Amniotic stem cell (primary cell): Measurements from ENCODE around the gene KIF2A.

Experiments used
- DNase-seq: peaks from one replicate; lab custom pipeline; 2025; lab: John Stamatoyannopoulos, UW

KIF2A gene

GRCh38 chr5:62305715-62306322 lies at the start of gene KIF2A:
TSS of gene KIF2A (plus strand) at chr5:62306206. CDS start at chr5:62306473, 267 bp downstream.
- peak; percentile 82 for DNase-seq

DNA sequence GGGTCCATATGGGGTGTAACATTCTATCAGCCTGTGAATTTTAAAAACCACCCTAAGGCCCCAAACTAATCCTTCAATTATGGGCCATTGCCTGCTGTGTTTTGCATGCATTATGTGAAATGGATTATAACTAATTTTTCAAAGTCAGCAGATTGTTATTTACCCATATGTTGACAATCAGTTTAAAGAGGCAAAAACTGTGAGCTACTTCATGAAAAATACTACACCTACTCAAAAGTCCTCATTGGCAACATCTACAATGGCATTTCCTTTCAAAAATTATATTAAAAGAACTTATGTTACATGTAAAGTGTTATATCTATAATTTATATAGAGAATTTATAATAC lies 49.0 kb upstream of the KIF2A start:
- no peak for DNase-seq

GRCh38 chr5:62258654-62259053 lies 47.4 kb upstream of the KIF2A start:
- no peak for DNase-seq

GRCh38 chr5:62259699-62260250 lies 46.2 kb upstream of the KIF2A start:
- no peak for DNase-seq

GRCh38 chr5:62260513-62260912 lies 45.5 kb upstream of the KIF2A start:
- no peak for DNase-seq

- no peak for DNase-seq
These were observed 42.6 kb upstream of the KIF2A start for GRCh38 chr5:62263401-62263800.

DNA sequence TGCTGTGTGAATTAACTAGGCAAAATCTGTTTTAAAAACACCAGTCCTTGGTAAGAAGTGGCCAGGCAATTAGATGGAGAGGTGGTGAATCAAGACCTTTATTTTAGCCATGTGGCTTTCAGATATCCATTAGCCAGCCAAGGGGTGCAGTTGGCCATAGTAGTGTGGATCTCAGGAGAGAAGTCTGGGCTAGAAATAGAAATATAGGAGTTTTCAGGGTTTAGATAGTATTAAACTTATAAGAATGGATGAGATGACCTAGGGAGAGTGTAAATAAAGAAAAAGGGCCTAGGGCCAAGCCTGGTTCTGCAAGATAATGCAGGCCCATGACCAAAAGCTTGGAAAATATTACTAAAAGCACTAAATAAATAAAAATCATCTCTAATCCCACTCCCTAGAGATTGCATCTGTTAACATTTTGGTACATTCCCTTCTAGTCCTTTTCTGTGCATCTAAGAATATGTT lies 40.3 kb upstream of the KIF2A start:
- no peak for DNase-seq

DNA sequence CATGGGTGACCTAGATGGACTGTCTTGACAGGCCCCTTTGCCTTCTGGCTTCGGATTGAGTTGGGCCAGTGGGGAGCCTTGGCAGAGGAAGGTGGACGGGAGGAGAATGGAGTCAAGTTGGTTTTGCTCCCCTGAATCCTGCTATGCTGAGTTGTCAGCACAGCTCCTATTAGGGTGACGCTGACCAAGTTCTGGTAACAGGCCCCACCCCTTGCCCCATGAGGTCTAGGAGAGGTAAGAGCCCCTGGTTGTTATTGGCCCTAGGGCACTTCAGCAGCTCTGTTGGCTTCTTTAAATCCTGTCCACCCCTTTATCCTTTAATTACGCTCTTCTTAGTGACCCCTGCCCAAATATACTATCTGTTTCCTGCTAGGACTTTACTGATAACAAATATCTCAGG lies 39.4 kb upstream of the KIF2A start:
- DNase-seq = no peak

DNA sequence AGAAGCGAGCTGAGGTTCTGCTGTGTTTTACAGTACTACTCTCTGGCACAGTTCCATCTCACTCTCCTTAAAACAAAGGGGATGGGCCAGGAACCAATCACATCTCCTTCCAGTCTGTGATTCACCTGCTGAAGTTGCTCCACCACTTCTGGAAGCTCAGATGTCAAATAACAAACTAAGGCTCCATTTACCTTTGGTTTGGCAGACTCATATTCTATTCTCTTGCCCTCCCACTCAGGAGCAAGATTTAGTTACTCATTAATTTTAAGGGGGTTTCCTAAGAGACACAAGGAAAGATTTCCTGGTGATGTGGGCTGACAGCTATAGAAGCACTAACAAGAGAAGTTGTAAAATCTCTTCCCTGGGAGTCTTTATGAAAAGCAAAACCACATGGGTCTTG lies 37.8 kb upstream of the KIF2A start:
- no peak for DNase-seq

GRCh38 chr5:62268792-62269191 lies 37.2 kb upstream of the KIF2A start:
- DNase-seq = no peak

GRCh38 chr5:62271370-62271769 lies 34.6 kb upstream of the KIF2A start:
- no peak for DNase-seq

GRCh38 chr5:62271870-62272269 lies 34.1 kb upstream of the KIF2A start:
- DNase-seq = no peak

DNA sequence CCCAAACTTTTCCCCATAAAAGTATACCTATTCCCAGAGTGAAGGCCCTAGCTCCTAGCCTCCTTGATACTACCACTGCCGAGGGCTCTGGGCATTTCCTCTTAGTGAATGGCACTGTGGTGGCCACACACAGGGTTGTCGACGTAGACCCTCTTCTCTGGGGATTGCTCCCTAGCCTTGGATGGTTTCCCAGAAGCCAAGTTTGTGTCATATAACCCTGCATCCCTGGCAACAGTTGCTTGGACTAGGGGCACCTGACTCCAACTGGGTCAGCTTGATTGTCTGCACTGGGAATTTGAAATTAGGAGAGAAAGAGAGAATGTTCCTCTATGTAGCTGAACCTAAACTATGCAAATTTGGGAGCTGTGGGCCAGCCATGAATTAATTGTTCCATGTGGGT lies 32.3 kb upstream of the KIF2A start:
- no peak for DNase-seq

DNA sequence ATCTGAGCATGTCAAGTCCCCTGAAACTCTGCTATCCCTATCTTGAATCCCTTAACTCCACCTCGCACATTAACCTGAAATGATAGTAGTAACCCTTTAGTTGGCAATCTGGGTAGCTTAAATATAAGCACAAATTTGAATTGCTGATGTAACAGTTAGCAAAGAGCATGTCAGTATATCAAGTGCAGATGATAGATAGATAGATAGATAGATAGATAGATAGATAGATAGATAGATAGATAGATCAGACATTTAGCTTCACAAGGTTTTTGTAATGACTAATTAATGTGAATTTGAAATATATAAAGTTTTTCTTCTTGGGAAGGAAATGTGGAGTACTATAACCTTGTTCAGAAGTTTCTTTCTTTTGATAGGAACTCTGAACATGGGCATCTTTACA lies 30.4 kb upstream of the KIF2A start:
- no peak for DNase-seq

- no peak for DNase-seq
These were observed 24.6 kb upstream of the KIF2A start for GRCh38 chr5:62281411-62281810.

DNA sequence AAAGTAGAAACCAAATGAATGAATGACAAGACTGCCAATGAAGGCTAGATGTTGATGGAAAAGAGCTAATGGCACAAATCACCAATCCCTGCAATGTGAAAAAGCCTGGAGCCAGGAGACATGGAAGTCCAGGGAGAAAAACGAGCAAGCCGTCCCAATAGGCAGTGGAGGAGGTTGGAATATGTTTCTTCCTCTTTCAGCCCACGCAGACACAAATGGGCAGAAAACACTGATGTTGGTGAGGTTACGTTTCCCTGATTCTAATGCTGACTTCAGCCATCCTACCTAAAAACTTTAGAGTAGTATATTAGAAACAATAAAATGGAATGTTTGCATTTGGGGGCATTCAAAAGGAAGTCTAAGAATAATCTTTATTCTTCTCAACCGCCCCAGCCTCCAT lies 23.9 kb upstream of the KIF2A start:
- DNase-seq = no peak

- no peak for DNase-seq
These were observed 23.0 kb upstream of the KIF2A start for GRCh38 chr5:62283005-62283404.

GRCh38 chr5:62283861-62284260 lies 22.1 kb upstream of the KIF2A start:
- no peak for DNase-seq

DNA sequence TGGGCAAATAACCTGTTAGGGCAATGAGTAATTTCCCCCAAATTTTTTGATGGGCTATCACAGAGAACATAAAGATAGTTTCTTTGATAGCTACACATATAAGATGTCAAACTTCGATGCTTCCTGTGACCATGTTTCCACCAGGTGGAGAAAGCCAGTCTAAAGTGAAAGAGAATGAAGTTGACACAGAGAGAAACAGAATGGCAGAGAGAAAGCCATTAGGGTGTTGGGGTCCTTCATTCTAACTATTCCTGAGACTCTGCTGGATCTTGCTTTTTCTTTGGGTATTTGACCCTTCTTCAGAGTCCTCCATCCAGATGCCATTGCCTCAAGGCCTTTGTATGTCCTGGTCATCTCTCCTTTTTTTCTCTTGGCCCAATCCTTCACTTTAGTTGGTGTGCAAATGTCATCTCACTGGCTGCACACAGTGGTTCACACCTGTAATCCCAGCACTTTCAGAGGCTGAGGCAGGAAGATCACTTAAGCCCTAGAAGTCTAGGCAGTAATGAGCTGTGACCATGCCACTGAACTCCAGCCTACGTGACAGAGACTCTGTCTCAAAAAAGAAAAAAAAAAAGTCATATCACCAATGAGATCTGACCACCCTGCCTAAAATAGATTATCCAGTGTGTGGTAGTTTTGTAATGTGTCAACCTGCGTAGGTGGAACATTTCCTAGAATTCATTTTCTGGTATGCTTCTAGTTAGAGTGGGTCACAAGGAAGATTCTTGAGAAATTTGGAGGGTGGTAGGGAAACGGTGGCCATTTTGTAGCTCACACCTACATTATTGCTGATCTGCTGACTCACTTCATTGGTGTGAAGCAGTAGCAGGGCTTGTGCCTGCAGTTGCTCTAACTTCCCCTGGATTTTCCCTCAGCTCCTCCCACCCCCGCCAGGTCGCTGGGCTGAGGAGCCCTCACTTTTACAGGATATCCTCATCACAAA lies 20.8 kb upstream of the KIF2A start:
- no peak for DNase-seq

DNA sequence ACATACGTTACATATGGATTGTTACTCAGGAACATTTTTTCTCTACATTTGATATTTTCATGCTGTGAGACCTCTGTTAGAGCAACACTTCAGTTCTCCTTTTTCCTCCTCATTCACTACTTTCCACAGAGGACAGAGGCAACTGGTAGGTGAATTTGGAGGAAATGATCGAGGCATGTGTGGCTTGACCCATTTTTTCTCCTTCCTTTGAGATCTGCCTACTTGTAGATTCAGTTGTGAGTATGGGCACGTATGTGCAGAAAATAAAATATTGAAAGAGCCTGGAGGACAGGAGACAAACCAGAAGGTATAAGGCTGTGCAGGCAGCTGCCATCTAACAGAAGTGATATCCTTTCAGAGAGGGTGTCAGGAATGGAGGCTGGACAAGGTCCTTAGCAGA lies 19.2 kb upstream of the KIF2A start:
- no peak for DNase-seq

DNA sequence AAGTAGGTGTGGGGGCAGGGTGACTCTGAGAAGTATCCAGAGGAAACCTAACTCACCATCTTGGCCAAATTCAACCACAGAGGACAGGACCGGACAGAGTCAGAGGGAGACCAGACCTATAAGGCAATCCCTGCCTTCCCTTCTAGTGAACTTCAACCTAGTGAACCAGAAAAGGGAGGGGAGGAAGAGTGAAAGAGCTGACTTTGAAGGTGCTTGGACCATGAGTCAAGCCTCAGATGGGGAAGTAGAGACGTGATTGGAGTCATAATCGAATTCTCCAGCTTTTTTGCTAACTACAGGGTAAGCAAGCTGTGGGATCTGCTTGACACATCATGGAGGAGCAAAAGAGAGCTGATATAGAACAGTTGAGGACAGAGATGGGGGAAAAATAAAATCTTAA lies 18.8 kb upstream of the KIF2A start:
- no peak for DNase-seq

GRCh38 chr5:62288118-62288517 lies 17.9 kb upstream of the KIF2A start:
- DNase-seq = no peak

DNA sequence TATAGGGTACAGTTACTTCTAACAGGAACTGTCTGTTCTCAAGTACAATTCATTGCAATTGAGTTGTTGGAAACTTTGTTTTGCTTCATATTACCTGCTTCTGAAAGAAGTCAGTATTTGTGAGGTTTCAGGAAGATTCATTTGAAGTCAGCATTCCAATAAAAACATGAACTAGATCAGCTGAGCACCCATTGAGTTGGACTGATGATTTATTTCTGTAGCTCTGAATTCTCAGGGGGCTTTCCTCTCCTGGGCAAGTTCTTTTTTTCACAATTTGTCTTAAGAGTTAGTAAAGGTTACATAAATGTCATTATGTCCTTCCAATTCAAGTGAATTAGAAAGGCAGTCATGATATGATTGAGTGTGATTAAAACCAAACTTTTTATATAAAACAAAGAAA lies 16.2 kb upstream of the KIF2A start:
- no peak for DNase-seq
